GM21786 (cell line): ENCODE measurements around the gene COL28A1.
"Not testable (repeated sequence)": the region's sequence is repeated elsewhere in the genome, so short reads cannot be mapped to it uniquely, and the experiment has no call there.

Experiments
- ATAC-seq: cut with Tn5 transposase; IDR thresholded peaks from one replicate; pipeline ENCODE4 v1.9.1; 2021; ENCODE audit not compliant: unreplicated experiment

The COL28A1 gene

GRCh38 chr7:7476381-7476780 is 59.3 kb downstream of the COL28A1 start:
- no peak for ATAC-seq

GRCh38 chr7:7475601-7476000 is 60.1 kb downstream of the COL28A1 start:
- ATAC-seq = no peak

GRCh38 chr7:7474436-7474835 is 61.2 kb downstream of the COL28A1 start:
- ATAC-seq = no peak

GRCh38 chr7:7464991-7465765 is 70.5 kb downstream of the COL28A1 start:
- ATAC-seq = not testable (repeated sequence)

- ATAC-seq = no peak
Observed at GRCh38 chr7:7454000-7454399, 81.7 kb downstream of the COL28A1 start.

- no peak for ATAC-seq
Observed at GRCh38 chr7:7452652-7453051, 83.0 kb downstream of the COL28A1 start.

- no peak for ATAC-seq
Observed at GRCh38 chr7:7452119-7452518, 83.6 kb downstream of the COL28A1 start.

GRCh38 chr7:7449055-7449454 is 86.6 kb downstream of the COL28A1 start:
- ATAC-seq = no peak

- ATAC-seq = no peak
Observed at GRCh38 chr7:7446616-7447015, 89.1 kb downstream of the COL28A1 start.

GRCh38 chr7:7443806-7444350 is 91.8 kb downstream of the COL28A1 start:
- no peak for ATAC-seq

- no peak for ATAC-seq
Observed at GRCh38 chr7:7439564-7439963, 96.1 kb downstream of the COL28A1 start.

- ATAC-seq = no peak
Observed at GRCh38 chr7:7438851-7439250, 96.8 kb downstream of the COL28A1 start.

GRCh38 chr7:7435978-7436377 is 99.7 kb downstream of the COL28A1 start:
- ATAC-seq = no peak

- no peak for ATAC-seq
Observed at GRCh38 chr7:7434329-7434728, 101.3 kb downstream of the COL28A1 start.

- ATAC-seq = no peak
Observed at GRCh38 chr7:7433811-7434210, 101.9 kb downstream of the COL28A1 start.

- no peak for ATAC-seq
Observed at GRCh38 chr7:7432979-7433378, 102.7 kb downstream of the COL28A1 start.

GRCh38 chr7:7428806-7429205 is 106.9 kb downstream of the COL28A1 start:
- ATAC-seq = no peak

GRCh38 chr7:7427363-7427762 is 108.3 kb downstream of the COL28A1 start:
- ATAC-seq = no peak

- ATAC-seq = no peak
Observed at GRCh38 chr7:7426676-7427075, 109.0 kb downstream of the COL28A1 start.

- no peak for ATAC-seq
Observed at GRCh38 chr7:7425321-7425720, 110.4 kb downstream of the COL28A1 start.

GRCh38 chr7:7424151-7424873 is 111.4 kb downstream of the COL28A1 start:
- peak; percentile 78 for ATAC-seq

GRCh38 chr7:7422641-7423040 is 113.0 kb downstream of the COL28A1 start:
- ATAC-seq = no peak
